ENCODE data around the gene LRP3.
"Not testable (repeated sequence)": the region's sequence is repeated elsewhere in the genome, so short reads cannot be mapped to it uniquely, and the experiment has no call there.

GRCh38 chr19:33166037-33166436, 28.1 kb upstream of the LRP3 start:
- TF ChIP-seq SUZ12 (IDR thresholded peaks at IDR 0.05; ENCODE audit: extremely low read depth, insufficient read depth, insufficient read length); ZNF274 (IDR thresholded peaks at IDR 0.05; ENCODE audit: low read depth, low read length): not testable (repeated sequence)
